HepG2 (cell line): ENCODE data around the gene GPLD1. TPM values are rescaled to one million over a fixed set of nuclear protein-coding genes. Genes with fewer than 3 reads are reported as not detected.

Experiments
- ATAC-seq: fragments of 200-7000 bp; cut with Tn5 transposase; 3 replicates; pipeline ENCODE4 v1.9.1; 2020; ENCODE audit warnings: mild to moderate bottlenecking, moderate library complexity
- BruUV-seq: library from RNA; stranded (reverse); fragments of 400-500 nt; replicated peaks from 2 replicates; lab custom pipeline; 2021; lab: Mats Ljungman, UMichigan
- CTCF ChIA-PET: fragments of 300-600 bp; formaldehyde crosslinking; extraction: SDS; loops from one replicate; lab custom pipeline; 2021; ENCODE audit warnings: low total read pairs, inconsistent platforms, low intra/inter-chr PET ratio; lab: Yijun Ruan, JAX
- POLR2A ChIA-PET: fragments of 350-600 bp; sonication (Branson Sonifier 250); formaldehyde crosslinking; loops from one replicate; lab custom pipeline; 2020; ENCODE audit warnings: antibody characterized with exemption, inconsistent platforms; lab: Yijun Ruan, JAX
- DNase-seq: peaks from one replicate; pipeline ENCODE4 v3.0.0-alpha.2; 2015; ENCODE audit warnings: low spot score
- FAIRE-seq: peaks from 3 replicates; lab custom pipeline; 2011; peaks lifted over from hg19 to GRCh38; lab: Jason Lieb, UNC
- H2AFZ ChIP-seq: one replicate; pipeline ENCODE4 v1.6.1; 2011; ENCODE audit warnings: low read length, inconsistent platforms
- H3K27ac ChIP-seq: fragments of 300-600 bp; 3 replicates; pipeline ENCODE4 v1.8.0; 2011; ENCODE audit warnings: mixed run types, mild to moderate bottlenecking, mixed read lengths, low read length, inconsistent platforms; ENCODE audit not compliant: insufficient read depth; ENCODE audit errors: extremely low read length
- H3K27me3 ChIP-seq, 2 experiments: fragments of 200-600 bp in 1 of 2; 2 replicates in 1 of 2; 3 replicates in 1 of 2; pipeline versions ENCODE4 v1.6.0 to v1.8.0; 2011; ENCODE audit warnings: low read length in 2 of 2, mild to moderate bottlenecking in 2 of 2, moderate library complexity in 2 of 2, inconsistent platforms in 1 of 2; ENCODE audit not compliant: insufficient read depth in 2 of 2, control insufficient read depth in 1 of 2
- H3K36me3 ChIP-seq, 2 experiments: fragments of 200-600 bp in 1 of 2; replicated peaks in 1 of 2; 2 replicates in 1 of 2; 3 replicates in 1 of 2; pipeline versions ENCODE4 v1.5.1 to v1.8.0; 2011; ENCODE audit warnings: low read length in 2 of 2, inconsistent platforms in 1 of 2; ENCODE audit not compliant: insufficient read depth in 2 of 2, control insufficient read depth in 1 of 2
- H3K4me1 ChIP-seq: 2 replicates; pipeline ENCODE4 v1.5.1; 2012; ENCODE audit warnings: low read length, inconsistent platforms; ENCODE audit not compliant: insufficient read depth
- H3K4me2 ChIP-seq: 2 replicates; pipeline ENCODE4 v1.6.0; 2011; ENCODE audit warnings: low read depth, low read length, inconsistent platforms
- H3K4me3 ChIP-seq, 3 experiments: fragments of 200-600 bp in 1 of 3; sonication (generic), shearing (Covaris generic) in 1 of 3; replicated peaks in 1 of 3; 2 replicates each; pipeline ENCODE4 v1.5.1; 2011 to 2016; ENCODE audit warnings: low read length in 3 of 3, inconsistent platforms in 2 of 3, low read depth in 2 of 3, mild to moderate bottlenecking in 2 of 3, control low read depth in 1 of 3, mixed read lengths in 1 of 3; ENCODE audit not compliant: insufficient read depth in 1 of 3
- H3K79me2 ChIP-seq: one replicate; pipeline ENCODE4 v1.6.1; 2011; ENCODE audit warnings: low read length, inconsistent platforms; ENCODE audit not compliant: insufficient read depth
- H3K9ac ChIP-seq: 2 replicates; pipeline ENCODE4 v1.6.0; 2011; ENCODE audit warnings: mild to moderate bottlenecking, low read depth, low read length, inconsistent platforms; ENCODE audit not compliant: insufficient read depth
- H3K9me3 ChIP-seq: 2 replicates; pipeline ENCODE4 v1.5.1; 2012; ENCODE audit warnings: mild to moderate bottlenecking, low read length
- H4K20me1 ChIP-seq: 2 replicates; pipeline ENCODE4 v1.6.0; 2011; ENCODE audit warnings: inconsistent platforms, mild to moderate bottlenecking, low read length, moderate library complexity; ENCODE audit not compliant: insufficient read depth
- ASH2L ChIP-seq: fragments of 300-600, 200-600 bp; sonication (generic); IDR thresholded peaks from 2 replicates; pipeline ENCODE4 v1.7.0; 2017; ENCODE audit warnings: low read depth, mild to moderate bottlenecking, moderate library complexity, mixed read lengths, low read length; ENCODE audit not compliant: insufficient read length
- BRD4 ChIP-seq: sonication (generic); formaldehyde crosslinking; IDR thresholded peaks from 2 replicates; pipeline ENCODE4 v1.4.0; 2020; ENCODE audit warnings: missing genetic modification reagents
- DMTF1 ChIP-seq: sonication (generic); formaldehyde crosslinking; IDR thresholded peaks from 2 replicates; pipeline ENCODE4 v1.4.0; 2020; ENCODE audit warnings: mild to moderate bottlenecking, missing genetic modification reagents
- DR1 ChIP-seq: sonication (generic); formaldehyde crosslinking; IDR thresholded peaks from 2 replicates; pipeline ENCODE4 v1.8.0; 2021; ENCODE audit warnings: mild to moderate bottlenecking, missing genetic modification reagents, inconsistent platforms
- FOXK1 ChIP-seq: sonication (generic); formaldehyde crosslinking; IDR thresholded peaks from 2 replicates; pipeline ENCODE4 v1.4.0; 2020; ENCODE audit warnings: low read depth, missing genetic modification reagents, borderline replicate concordance
- NFE2 ChIP-seq: sonication (generic); formaldehyde crosslinking; IDR thresholded peaks from 2 replicates; pipeline ENCODE4 v1.4.0; 2020; ENCODE audit warnings: missing genetic modification reagents
- NFIC ChIP-seq: IDR thresholded peaks from 2 replicates; pipeline ENCODE4 v1.6.1; 2012; ENCODE audit warnings: mild to moderate bottlenecking, low read length, inconsistent platforms
- NR1H2 ChIP-seq: sonication (generic); formaldehyde crosslinking; IDR thresholded peaks from 2 replicates; pipeline ENCODE4 v1.8.1; 2022; ENCODE audit warnings: low read depth, missing genetic modification reagents, borderline replicate concordance
- PAWR ChIP-seq: sonication (generic); formaldehyde crosslinking; IDR thresholded peaks from 2 replicates; pipeline ENCODE4 v1.4.0; 2020; ENCODE audit warnings: missing genetic modification reagents, mild to moderate bottlenecking, borderline replicate concordance
- SAP130 ChIP-seq: IDR thresholded peaks from 2 replicates; pipeline ENCODE4 v1.6.1; 2016; ENCODE audit warnings: low read depth
- SMAD1 ChIP-seq: sonication (generic); formaldehyde crosslinking; IDR thresholded peaks from 2 replicates; pipeline ENCODE4 v1.4.0; 2020; ENCODE audit warnings: missing genetic modification reagents, low read depth, mild to moderate bottlenecking, borderline replicate concordance
- SP2 ChIP-seq: sonication (generic); formaldehyde crosslinking; IDR thresholded peaks from 2 replicates; pipeline ENCODE4 v1.5.1; 2020; ENCODE audit warnings: mild to moderate bottlenecking, missing genetic modification reagents
- TEAD3 ChIP-seq: optimal IDR thresholded peaks from 2 replicates; pipeline ENCODE3; 2016; ENCODE audit warnings: borderline replicate concordance
- ZBTB7B ChIP-seq: sonication (generic); formaldehyde crosslinking; IDR thresholded peaks from 2 replicates; pipeline ENCODE4 v1.4.0; 2020; ENCODE audit warnings: missing genetic modification reagents
- ZSCAN30 ChIP-seq: sonication (generic); formaldehyde crosslinking; IDR thresholded peaks from 2 replicates; pipeline ENCODE4 v1.5.0; 2020; ENCODE audit warnings: mild to moderate bottlenecking, missing genetic modification reagents
- whole genome bisulfite sequencing: methylation state at CpG from one replicate; pipeline ENCODE4 v1.1.6; 2017; ENCODE audit warnings: low lambda C conversion rate; 5-methylcytosine and 5-hydroxymethylcytosine counted together
- in situ Hi-C: cut with HindIII; loops from 2 replicates; pipeline ENCODE4 v1.10.0; 2017; ENCODE audit warnings: low pct_unique_long_range_greater_than_20kb; ENCODE audit not compliant: extremely low pct_ligation_motif_present
- intact Hi-C: fragments of 100-400 bp; cut with micrococcal nuclease; formaldehyde crosslinking; loops from one replicate; pipeline ENCODE4 v1.10.0; 2022; ENCODE audit not compliant: unreplicated experiment
- polyA plus RNA-seq, 8 experiments: library from polyadenylated mRNA; depleted of rRNA in 3 of 8; stranded (reverse) in 7 of 8; unstranded in 1 of 8; fragments of >200 nt; fragmentation: Illumina TruSeq in 4 of 8; extraction: Trizol in 4 of 8; gene quantifications; 2 replicates each; pipeline versions ENCODE4 v1.2.1 to v1.2.3, GENCODE V29; 2011 to 2016; ENCODE audit warnings: low read depth in 4 of 8, missing spikeins in 1 of 8, mixed read lengths in 1 of 8; ENCODE audit not compliant: insufficient read depth in 1 of 8
- total RNA-seq, 5 experiments: library from RNA; depleted of rRNA; stranded (reverse); fragments of >200 nt; fragmentation: Illumina TruSeq; extraction: Trizol; gene quantifications; 2 replicates each; pipeline ENCODE4 v1.2.3, GENCODE V29; 2016; ENCODE audit warnings: low read depth in 1 of 5
- TF ChIP-seq, protein P1 (sequence below): sonication (generic); formaldehyde crosslinking; IDR thresholded peaks from 2 replicates; pipeline ENCODE4 v1.4.0; 2020; ENCODE audit warnings: missing genetic modification reagents, borderline replicate concordance
- TF ChIP-seq, protein P2 (sequence below): sonication (generic); formaldehyde crosslinking; IDR thresholded peaks from 2 replicates; pipeline ENCODE4 v1.5.1; 2020; ENCODE audit warnings: mild to moderate bottlenecking, missing genetic modification reagents, borderline replicate concordance

Gene GPLD1
- total and polyA plus RNA-seq, 2 of the 13 experiments (the other 11 are each of a cell fraction or from before 2014, with no cell fraction given), result 6.2 to 7.6 TPM

- WGBS, result 88% methylated on average over 2 of the region's 2 CpGs
- no peaks in the 10 kb centered on the region for H3K79me2 ChIP-seq
- H3K27ac ChIP-seq, result no peak overlapping the region
- no peak overlapping the region for H3K9ac ChIP-seq
- H3K4me1 ChIP-seq, result peaks cover 45% of the 10 kb centered on the region
- no peak overlapping the region for H2AFZ ChIP-seq
- no peak overlapping the region for H3K4me3 ChIP-seq
- ATAC-seq (no peak), FAIRE-seq (no peak), DNase-seq (no peak)
- H4K20me1 ChIP-seq, result no peaks in the 10 kb centered on the region
- no peaks in the 10 kb centered on the region for H3K36me3 ChIP-seq
- ChIA-PET POLR2A (no interaction called here), CTCF (interaction anchor here (4.6 kb wide), 1 partner anchor 109 kb away, joined by 112 read pairs; no protein-coding TSS in a partner anchor)
- H3K27me3 ChIP-seq, result no peaks in the 10 kb centered on the region
- H3K4me2 ChIP-seq, result no peak overlapping the region
- H3K9me3 ChIP-seq, result peaks cover 2% of the 10 kb centered on the region; the same call in 1 of the 2 replicates
- in situ Hi-C loops (loop anchor here (10.0 kb wide), 1 partner anchor 326 kb away; no protein-coding TSS in a partner anchor), intact Hi-C loops (no loop called here)
- BruUV-seq, result no TSS peak
- TF ChIP-seq NFE2 (CRISPR knock-in tag) (no peak), PAWR (CRISPR knock-in tag) (no peak), TEAD3 (CRISPR knock-in tag) (no peak), NR1H2 (no peak), DMTF1 (CRISPR knock-in tag) (no peak), FOXK1 (CRISPR knock-in tag) (no peak), ASH2L (no peak), ZBTB7B (no peak), ZSCAN30 (CRISPR knock-in tag) (no peak), DR1 (CRISPR knock-in tag) (no peak), NFIC (no peak), BRD4 (CRISPR knock-in tag) (no peak), SP2 (CRISPR knock-in tag) (no peak), SAP130 (CRISPR knock-in tag) (no peak), SMAD1 (no peak)
- TF ChIP-seq, protein P1, sequence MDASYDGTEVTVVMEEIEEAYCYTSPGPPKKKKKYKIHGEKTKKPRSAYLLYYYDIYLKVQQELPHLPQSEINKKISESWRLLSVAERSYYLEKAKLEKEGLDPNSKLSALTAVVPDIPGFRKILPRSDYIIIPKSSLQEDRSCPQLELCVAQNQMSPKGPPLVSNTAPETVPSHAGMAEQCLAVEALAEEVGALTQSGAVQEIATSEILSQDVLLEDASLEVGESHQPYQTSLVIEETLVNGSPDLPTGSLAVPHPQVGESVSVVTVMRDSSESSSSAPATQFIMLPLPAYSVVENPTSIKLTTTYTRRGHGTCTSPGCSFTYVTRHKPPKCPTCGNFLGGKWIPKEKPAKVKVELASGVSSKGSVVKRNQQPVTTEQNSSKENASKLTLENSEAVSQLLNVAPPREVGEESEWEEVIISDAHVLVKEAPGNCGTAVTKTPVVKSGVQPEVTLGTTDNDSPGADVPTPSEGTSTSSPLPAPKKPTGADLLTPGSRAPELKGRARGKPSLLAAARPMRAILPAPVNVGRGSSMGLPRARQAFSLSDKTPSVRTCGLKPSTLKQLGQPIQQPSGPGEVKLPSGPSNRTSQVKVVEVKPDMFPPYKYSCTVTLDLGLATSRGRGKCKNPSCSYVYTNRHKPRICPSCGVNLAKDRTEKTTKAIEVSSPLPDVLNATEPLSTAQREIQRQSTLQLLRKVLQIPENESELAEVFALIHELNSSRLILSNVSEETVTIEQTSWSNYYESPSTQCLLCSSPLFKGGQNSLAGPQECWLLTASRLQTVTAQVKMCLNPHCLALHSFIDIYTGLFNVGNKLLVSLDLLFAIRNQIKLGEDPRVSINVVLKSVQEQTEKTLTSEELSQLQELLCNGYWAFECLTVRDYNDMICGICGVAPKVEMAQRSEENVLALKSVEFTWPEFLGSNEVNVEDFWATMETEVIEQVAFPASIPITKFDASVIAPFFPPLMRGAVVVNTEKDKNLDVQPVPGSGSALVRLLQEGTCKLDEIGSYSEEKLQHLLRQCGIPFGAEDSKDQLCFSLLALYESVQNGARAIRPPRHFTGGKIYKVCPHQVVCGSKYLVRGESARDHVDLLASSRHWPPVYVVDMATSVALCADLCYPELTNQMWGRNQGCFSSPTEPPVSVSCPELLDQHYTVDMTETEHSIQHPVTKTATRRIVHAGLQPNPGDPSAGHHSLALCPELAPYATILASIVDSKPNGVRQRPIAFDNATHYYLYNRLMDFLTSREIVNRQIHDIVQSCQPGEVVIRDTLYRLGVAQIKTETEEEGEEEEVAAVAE (CRISPR knock-in tag), result no peak
- TF ChIP-seq, protein P2, sequence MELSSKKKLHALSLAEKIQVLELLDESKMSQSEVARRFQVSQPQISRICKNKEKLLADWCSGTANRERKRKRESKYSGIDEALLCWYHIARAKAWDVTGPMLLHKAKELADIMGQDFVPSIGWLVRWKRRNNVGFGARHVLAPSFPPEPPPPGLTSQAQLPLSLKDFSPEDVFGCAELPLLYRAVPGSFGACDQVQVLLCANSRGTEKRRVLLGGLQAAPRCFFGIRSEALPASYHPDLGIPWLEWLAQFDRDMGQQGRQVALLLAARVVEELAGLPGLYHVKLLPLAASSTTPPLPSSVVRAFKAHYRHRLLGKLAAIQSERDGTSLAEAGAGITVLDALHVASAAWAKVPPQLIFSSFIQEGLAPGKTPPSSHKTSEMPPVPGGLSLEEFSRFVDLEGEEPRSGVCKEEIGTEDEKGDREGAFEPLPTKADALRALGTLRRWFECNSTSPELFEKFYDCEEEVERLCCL (CRISPR knock-in tag), result no peak
Observed at GRCh38 chr6:24391208-24391607, 98.2 kb downstream of the GPLD1 start.
